Gastroesophageal sphincter (tissue), 3 donors: Measurements from ENCODE around the gene SDK1.

Experiments used
- CTCF ChIP-seq, 4 experiments: fragments of 200-600 bp in 2 of 4; fragments of 450-650 bp in 2 of 4; sonication (generic) in 1 of 4; IDR thresholded peaks; one replicate each; pipeline ENCODE4 v1.5.1; 2017 to 2019; ENCODE audit warnings: antibody characterized with exemption in 4 of 4, mild to moderate bottlenecking in 2 of 4, moderate library complexity in 2 of 4
- EP300 ChIP-seq: sonication (generic); formaldehyde crosslinking; IDR thresholded peaks from one replicate; pipeline ENCODE4 v1.6.1; 2017; ENCODE audit warnings: antibody characterized with exemption, mild to moderate bottlenecking
- POLR2A ChIP-seq, 2 donors: fragments of 450-650 bp; IDR thresholded peaks; one replicate each; pipeline ENCODE4 v1.6.1; 2017; ENCODE audit warnings: antibody characterized with exemption in 2 of 2, mild to moderate bottlenecking in 2 of 2, moderate library complexity in 1 of 2
- POLR2AphosphoS5 ChIP-seq: sonication (generic); formaldehyde crosslinking; IDR thresholded peaks from one replicate; pipeline ENCODE4 v1.6.1; 2017; ENCODE audit warnings: antibody characterized with exemption

- TF ChIP-seq CTCF (IDR thresholded peaks at IDR 0.05) (no peak), POLR2A (IDR thresholded peaks at IDR 0.05) (no peak), POLR2AphosphoS5 (no peak), EP300 (no peak)
These were observed 305.4 kb downstream of the SDK1 start for GRCh38 chr7:3606436-3606835.
